Adrenal gland (tissue), 12 donors: Measurements from ENCODE around the gene PITPNM2. TPM values are rescaled to one million over a fixed set of nuclear protein-coding genes. Genes with fewer than 3 reads are reported as not detected.

Experiments used
- DNase-seq, 7 donors: peaks; one replicate each; pipeline ENCODE4 v3.0.0-alpha.2; 2019 to 2020
- H3K27ac ChIP-seq, 5 donors: fragments of 200-600 bp; sonication (generic) in 4 of 5; 1 replicate in 3 of 5; 2 replicates in 2 of 5; pipeline versions ENCODE4 v1.5.1 to v1.8.0; 2016 to 2020; ENCODE audit warnings: mild to moderate bottlenecking in 1 of 5
- H3K27me3 ChIP-seq: fragments of 200-600 bp; 2 replicates; pipeline ENCODE4 v1.8.0; 2021
- H3K36me3 ChIP-seq, 2 donors: fragments of 200-600 bp; replicated peaks in 1 of 2; 1 replicate in 1 of 2; 2 replicates in 1 of 2; pipeline versions ENCODE4 v1.5.1 to v1.8.0; 2018 to 2022
- H3K4me1 ChIP-seq, 2 donors: fragments of 200-600 bp; replicated peaks in 1 of 2; 1 replicate in 1 of 2; 2 replicates in 1 of 2; pipeline versions ENCODE4 v1.5.1 to v1.8.0; 2018 to 2021
- H3K4me3 ChIP-seq, 4 donors: fragments of 200-600 bp; sonication (generic) in 3 of 4; one replicate each; pipeline ENCODE4 v1.5.1; 2016 to 2018
- H3K9me3 ChIP-seq, 3 donors: fragments of 200-600 bp; sonication (generic) in 1 of 3; replicated peaks in 1 of 3; 1 replicate in 2 of 3; 2 replicates in 1 of 3; pipeline versions ENCODE4 v1.5.1 to v1.8.0; 2016 to 2021
- CTCF ChIP-seq, 6 experiments: fragments of 450-650 bp in 4 of 6; fragments of 200-600 bp in 2 of 6; sonication (generic) in 1 of 6; IDR thresholded peaks; 1 replicate in 5 of 6; 2 replicates in 1 of 6; pipeline versions ENCODE4 v1.5.1 to v1.8.0; 2016 to 2021; ENCODE audit warnings: antibody characterized with exemption in 6 of 6, mild to moderate bottlenecking in 2 of 6, moderate library complexity in 1 of 6
- POLR2A ChIP-seq, 2 donors: fragments of 450-650 bp; IDR thresholded peaks; one replicate each; pipeline ENCODE4 v1.6.1; 2017; ENCODE audit warnings: antibody characterized with exemption in 2 of 2, mild to moderate bottlenecking in 2 of 2, moderate library complexity in 1 of 2
- WGBS, 4 donors: extraction: QIAGEN DNeasy Blood & Tissue Kit in 2 of 4; methylation state at CpG; one replicate each; pipeline versions ENCODE4 v1.1.5 to v1.1.7; 2013 to 2017; 5-methylcytosine and 5-hydroxymethylcytosine counted together
- intact Hi-C, 2 donors: fragments of 100-400 bp; cut with DNase I; formaldehyde crosslinking; loops; one replicate each; pipeline versions ENCODE4 v1.14.1 to v1.15.0; 2022 to 2023
- polyA plus RNA-seq, 3 donors: library from polyadenylated mRNA; stranded (reverse); fragments of 200-250 nt in 2 of 3; fragments of 350-450 nt in 1 of 3; fragmentation: Illumina TruSeq in 1 of 3; extraction: RNeasy Lipid Tissue Mini Kit (QIAGEN cat#74804) in 1 of 3; gene quantifications; one replicate each; pipeline ENCODE4 v1.2.3, GENCODE V29; 2013 to 2014
- total RNA-seq, 9 donors: library from RNA; depleted of rRNA in 4 of 9; stranded (reverse); fragments of >200 nt in 4 of 9; fragments of 120-200 nt in 1 of 9; fragmentation: NEBNext Ultra II Directional in 1 of 9; extraction: Animal tissue kit (Norgen Biotek cat#: 25700) in 1 of 9; gene quantifications; one replicate each; pipeline versions ENCODE4 v1.1.0 to v1.2.4, GENCODE V29; 2013 to 2023
- donor health status: healthy with polysubstance abuse.
- donor health status: Bipolar disorder and iron deficiency.
- donor health status: DM: yes; HTN: yes; CAD: no.
- donor health status: DM: no; HTN: no; CAD: no.
- donor health status: DM: no; HTN: no; CAD: no.
- donor health status: DM: yes; HTN: yes; CAD: no.

PITPNM2 gene
- total and polyA plus RNA-seq, 12 donors = 3.7 to 57.4 (median 24.1) TPM

- 20 to 33% (median 26%) methylated on average over 14 to 22 of the region's 22 CpGs for WGBS, 4 donors
- no peaks in the 10 kb centered on the region for H3K27me3 ChIP-seq
- TF ChIP-seq CTCF (IDR thresholded peaks at IDR 0.05) = peak in 1 of 6 experiments; percentile 5
- no peak for TF ChIP-seq POLR2A (IDR thresholded peaks at IDR 0.05)
- H3K27ac ChIP-seq = peak overlapping the region; percentile 26 to 92 (median 88)
- no peaks in the 10 kb centered on the region for H3K9me3 ChIP-seq
- intact Hi-C loops = loop anchor here (5.0 to 10.0 kb wide), 2 partner anchors 105 to 167 kb away; partner anchors contain the start of gene ARL6IP4 (in 1 of the 2)
- H3K4me1 ChIP-seq = peaks cover 20 to 48% of the 10 kb centered on the region in 2 donors
- peak overlapping the region; percentile 9 to 72 (median 50) for H3K4me3 ChIP-seq
- H3K36me3 ChIP-seq = no peaks in the 10 kb centered on the region
- DNase-seq = peak in 5 of 7 donors; percentile 49 to 59 (median 53)
Observed at GRCh38 chr12:123149501-123150274, 1.2 kb downstream of the PITPNM2 start.

GRCh38 chr12:123149088-123149487 lies 1.8 kb downstream of the PITPNM2 start:
- peak in 1 of 7 donors; percentile 50 for DNase-seq
- no peaks in the 10 kb centered on the region for H3K36me3 ChIP-seq
- H3K27ac ChIP-seq = peak overlapping the region in 3 of 5 donors; percentile 88 to 92 (median 92)
- H3K4me3 ChIP-seq = peak overlapping the region in 1 of 4 donors; percentile 72
- H3K27me3 ChIP-seq = no peaks in the 10 kb centered on the region
- whole genome bisulfite sequencing, 4 donors = 92 to 100% (median 94%) methylated on average over 3 of the region's 3 CpGs
- TF ChIP-seq CTCF (IDR thresholded peaks at IDR 0.05) (peak in 2 of 6 experiments; percentile 14 to 26), POLR2A (IDR thresholded peaks at IDR 0.05) (peak in 1 of 2 donors; percentile 42)
- intact Hi-C loops = no loop called here
- H3K4me1 ChIP-seq = peaks cover 20 to 54% of the 10 kb centered on the region in 2 donors
- H3K9me3 ChIP-seq = no peaks in the 10 kb centered on the region

GRCh38 chr12:123148655-123149054 lies 2.2 kb downstream of the PITPNM2 start:
- Histone ChIP-seq H3K9me3 (no peaks in the 10 kb centered on the region), H3K27ac (peak overlapping the region in 3 of 5 donors; percentile 88 to 92 (median 92)), H3K27me3 (no peaks in the 10 kb centered on the region), H3K4me3 (no peak overlapping the region), H3K36me3 (no peaks in the 10 kb centered on the region), H3K4me1 (peaks cover 22 to 58% of the 10 kb centered on the region in 2 donors)
- intact Hi-C loops = no loop called here
- 74 to 77% (median 75%) methylated on average over 5 of the region's 5 CpGs for whole genome bisulfite sequencing, 4 donors
- peak in 1 of 7 donors; percentile 41 for DNase-seq
- TF ChIP-seq CTCF (IDR thresholded peaks at IDR 0.05) (no peak), POLR2A (IDR thresholded peaks at IDR 0.05) (no peak)

- 72 to 77% (median 73%) methylated on average over 9 of the region's 9 CpGs for WGBS, 4 donors
- peaks cover 26 to 62% of the 10 kb centered on the region in 2 donors for H3K4me1 ChIP-seq
- peak overlapping the region in 2 of 5 donors; percentile 15 to 88 for H3K27ac ChIP-seq
- no peak overlapping the region for H3K4me3 ChIP-seq
- no peaks in the 10 kb centered on the region for H3K36me3 ChIP-seq
- no peaks in the 10 kb centered on the region for H3K27me3 ChIP-seq
- intact Hi-C loops = no loop called here
- no peaks in the 10 kb centered on the region for H3K9me3 ChIP-seq
- TF ChIP-seq CTCF (IDR thresholded peaks at IDR 0.05) (no peak), POLR2A (IDR thresholded peaks at IDR 0.05) (no peak)
- peak in 1 of 7 donors; percentile 39 for DNase-seq
Observed at GRCh38 chr12:123148223-123148622, 2.7 kb downstream of the PITPNM2 start.
